Measurements from ENCODE around the gene GNA15. TPM values are rescaled to one million over a fixed set of nuclear protein-coding genes. Genes with fewer than 3 reads are reported as not detected.

The GNA15 gene
- total and polyA plus RNA-seq, 8 donors, result 0.19 to 3.0 (median 1.3) TPM

DNA sequence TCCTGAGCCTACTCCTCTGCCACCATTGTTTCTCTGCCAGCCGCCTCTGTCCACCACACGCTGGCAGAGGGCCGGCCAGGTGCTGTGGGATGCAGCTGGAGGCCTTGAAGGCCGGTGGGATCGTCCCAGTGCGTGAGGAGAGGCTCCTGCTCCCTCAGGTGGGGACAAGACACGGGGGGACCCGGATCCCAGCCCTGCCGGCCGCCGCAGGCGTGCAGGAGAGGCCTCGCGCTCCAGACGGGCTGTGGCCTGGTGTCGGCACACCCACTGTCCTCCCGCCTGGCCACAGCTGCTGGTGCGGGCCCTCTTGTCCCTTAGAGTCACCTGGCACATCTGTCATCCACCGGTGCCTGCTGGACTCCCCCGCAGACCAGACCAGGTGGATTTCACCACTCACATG lies 18.1 kb upstream of the GNA15 start:
- H3K4me1 ChIP-seq, result no peaks in the 10 kb centered on the region
- H3K36me3 ChIP-seq, result peaks cover 0 to 20% (median 0%) of the 10 kb centered on the region in 3 donors
- WGBS, 2 donors, result 89 to 95% methylated on average over 16 to 20 of the region's 20 CpGs
- DNase-seq (peak in 3 of 6 donors; percentile 25 to 67 (median 45)), ATAC-seq (no peak), FAIRE-seq (no peak)
- TF ChIP-seq, protein P1, sequence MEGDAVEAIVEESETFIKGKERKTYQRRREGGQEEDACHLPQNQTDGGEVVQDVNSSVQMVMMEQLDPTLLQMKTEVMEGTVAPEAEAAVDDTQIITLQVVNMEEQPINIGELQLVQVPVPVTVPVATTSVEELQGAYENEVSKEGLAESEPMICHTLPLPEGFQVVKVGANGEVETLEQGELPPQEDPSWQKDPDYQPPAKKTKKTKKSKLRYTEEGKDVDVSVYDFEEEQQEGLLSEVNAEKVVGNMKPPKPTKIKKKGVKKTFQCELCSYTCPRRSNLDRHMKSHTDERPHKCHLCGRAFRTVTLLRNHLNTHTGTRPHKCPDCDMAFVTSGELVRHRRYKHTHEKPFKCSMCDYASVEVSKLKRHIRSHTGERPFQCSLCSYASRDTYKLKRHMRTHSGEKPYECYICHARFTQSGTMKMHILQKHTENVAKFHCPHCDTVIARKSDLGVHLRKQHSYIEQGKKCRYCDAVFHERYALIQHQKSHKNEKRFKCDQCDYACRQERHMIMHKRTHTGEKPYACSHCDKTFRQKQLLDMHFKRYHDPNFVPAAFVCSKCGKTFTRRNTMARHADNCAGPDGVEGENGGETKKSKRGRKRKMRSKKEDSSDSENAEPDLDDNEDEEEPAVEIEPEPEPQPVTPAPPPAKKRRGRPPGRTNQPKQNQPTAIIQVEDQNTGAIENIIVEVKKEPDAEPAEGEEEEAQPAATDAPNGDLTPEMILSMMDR (IDR thresholded peaks at IDR 0.05), result no peak
- H3K27me3 ChIP-seq, result no peaks in the 10 kb centered on the region
- H3K4me3 ChIP-seq, result no peak overlapping the region
- no peaks in the 10 kb centered on the region for H3K9me3 ChIP-seq
- no peak overlapping the region for H3K27ac ChIP-seq
- intact Hi-C loops (cut with DNase I), result no loop called here

DNA sequence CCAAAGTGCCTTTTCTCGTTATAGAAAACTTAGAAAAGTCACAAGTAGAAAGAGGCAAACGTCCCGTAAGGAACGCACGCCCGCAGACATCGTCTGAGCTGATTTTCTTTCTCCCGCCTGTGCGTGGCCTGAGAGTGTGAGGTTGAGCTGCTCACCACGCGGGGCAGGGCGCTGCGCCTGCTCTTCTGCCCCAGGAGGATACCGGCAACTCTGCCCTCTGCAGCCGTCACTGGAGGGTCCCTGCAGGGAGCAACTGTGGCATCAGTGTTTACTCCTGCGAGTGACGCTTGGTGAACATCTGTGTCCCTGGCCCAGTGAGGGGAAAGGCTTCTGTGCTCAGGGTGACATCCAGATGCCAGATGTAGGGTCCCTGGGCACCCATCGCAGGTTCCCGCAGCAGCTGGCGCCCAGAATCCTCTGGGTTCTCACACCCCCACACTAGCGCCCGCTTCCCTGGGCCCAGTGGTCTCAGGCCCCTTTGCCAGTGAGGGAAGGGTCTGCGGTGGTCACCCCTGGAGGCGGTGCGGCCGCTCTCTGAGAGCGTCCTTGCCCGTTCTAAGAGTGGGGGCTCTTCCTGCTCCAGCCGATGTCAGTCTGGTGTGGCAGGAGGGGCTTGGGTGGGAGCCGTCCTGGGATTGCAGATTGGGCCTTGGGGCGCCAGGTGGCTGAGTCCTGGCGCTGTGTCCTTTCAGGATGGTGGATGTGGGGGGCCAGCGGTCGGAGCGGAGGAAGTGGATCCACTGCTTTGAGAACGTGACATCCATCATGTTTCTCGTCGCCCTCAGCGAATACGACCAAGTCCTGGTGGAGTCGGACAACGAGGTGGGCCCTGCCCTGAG lies 17.4 kb upstream of the GNA15 start:
- intact Hi-C loops (cut with DNase I), result no loop called here
- no peak for FAIRE-seq
- H3K9me3 ChIP-seq, result no peaks in the 10 kb centered on the region
- DNase-seq, result peak in 3 of 6 donors; percentile 27 to 60 (median 53)
- no peaks in the 10 kb centered on the region for H3K4me1 ChIP-seq
- no peak overlapping the region for H3K27ac ChIP-seq
- H3K4me3 ChIP-seq, result no peak overlapping the region
- WGBS, 2 donors, result 92 to 93% methylated on average over 41 to 42 of the region's 42 CpGs
- peaks cover 0 to 20% (median 0%) of the 10 kb centered on the region in 3 donors for H3K36me3 ChIP-seq
- ATAC-seq, result no peak
- TF ChIP-seq, protein P1 (IDR thresholded peaks at IDR 0.05), result no peak
- no peaks in the 10 kb centered on the region for H3K27me3 ChIP-seq

DNA sequence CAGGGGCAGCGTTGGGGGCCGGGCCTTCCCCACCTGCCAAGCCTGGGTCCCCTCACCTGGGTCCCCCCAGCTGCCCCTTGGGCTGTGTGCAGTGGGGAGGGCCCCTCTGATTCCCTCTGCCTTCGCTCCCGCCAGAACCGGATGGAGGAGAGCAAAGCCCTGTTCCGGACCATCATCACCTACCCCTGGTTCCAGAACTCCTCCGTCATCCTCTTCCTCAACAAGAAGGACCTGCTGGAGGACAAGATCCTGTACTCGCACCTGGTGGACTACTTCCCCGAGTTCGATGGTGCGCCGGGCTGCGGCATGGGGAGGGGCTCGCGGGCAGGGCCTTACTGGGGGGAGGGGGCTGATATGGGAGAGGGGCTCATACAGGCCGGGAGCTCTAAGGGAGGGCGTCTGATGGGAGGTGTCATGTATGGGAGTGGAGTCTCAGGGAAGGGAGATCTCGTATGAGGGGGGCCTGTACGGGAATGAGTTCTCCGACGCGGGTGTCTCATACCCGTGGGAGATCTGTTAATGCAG lies 16.7 kb upstream of the GNA15 start:
- Histone ChIP-seq H3K27me3 (no peaks in the 10 kb centered on the region), H3K27ac (no peak overlapping the region), H3K4me1 (no peaks in the 10 kb centered on the region), H3K4me3 (no peak overlapping the region), H3K36me3 (peaks cover 0 to 20% (median 0%) of the 10 kb centered on the region in 3 donors), H3K9me3 (no peaks in the 10 kb centered on the region)
- FAIRE-seq (no peak), ATAC-seq (no peak), DNase-seq (peak in 2 of 6 donors; percentile 26 to 40)
- intact Hi-C loops (cut with DNase I), result no loop called here
- TF ChIP-seq, protein P1 (IDR thresholded peaks at IDR 0.05), result no peak
- whole genome bisulfite sequencing, 2 donors, result 93 to 94% methylated on average over 23 of the region's 23 CpGs

DNA sequence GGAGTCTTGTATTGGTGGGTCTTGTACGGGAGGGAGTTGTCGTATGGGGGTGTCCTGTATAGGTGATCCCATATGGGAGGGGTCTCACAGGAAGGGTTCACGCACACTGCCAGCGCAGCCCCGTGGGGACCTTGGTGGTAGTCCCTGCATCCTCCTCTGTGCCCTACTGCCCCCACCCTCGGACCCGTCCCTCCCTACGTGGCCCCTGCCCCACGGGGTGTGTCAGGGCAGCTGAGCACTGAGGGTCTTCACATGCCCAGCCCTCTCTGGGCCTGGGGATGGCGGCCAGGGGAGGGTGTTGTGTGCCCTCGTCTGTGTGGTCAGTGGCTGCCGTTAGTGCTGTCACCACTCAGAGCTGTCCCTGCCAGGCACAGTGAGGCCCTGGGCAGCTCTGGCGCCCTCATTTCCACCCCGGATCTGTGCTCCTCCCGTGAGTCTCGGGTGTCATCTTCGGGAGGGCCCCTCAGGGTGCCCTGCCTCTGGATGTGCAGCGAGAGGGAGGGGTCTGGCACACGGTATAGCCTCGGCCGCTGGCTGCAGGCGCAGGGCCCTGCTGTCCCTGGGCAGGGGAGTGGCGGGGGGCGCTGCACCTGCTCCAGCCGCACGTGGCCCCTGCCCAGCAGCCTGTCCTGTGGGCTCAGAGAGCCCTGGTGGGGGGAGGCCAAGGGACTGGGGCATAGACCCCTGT lies 16.0 kb upstream of the GNA15 start:
- 91 to 96% methylated on average over 24 to 26 of the region's 26 CpGs for WGBS, 2 donors
- Histone ChIP-seq H3K4me3 (no peak overlapping the region), H3K9me3 (no peaks in the 10 kb centered on the region), H3K27me3 (no peaks in the 10 kb centered on the region), H3K27ac (no peak overlapping the region), H3K36me3 (peaks cover 0 to 20% (median 0%) of the 10 kb centered on the region in 3 donors), H3K4me1 (no peaks in the 10 kb centered on the region)
- FAIRE-seq (no peak), DNase-seq (peak in 3 of 6 donors; percentile 25 to 69 (median 52)), ATAC-seq (no peak)
- intact Hi-C loops (cut with DNase I), result no loop called here
- TF ChIP-seq, protein P1 (IDR thresholded peaks at IDR 0.05), result no peak

Measured in pancreas (tissue), 10 donors.